A549 (cell line): Measurements from ENCODE around the gene LETM1. TPM values are rescaled to one million over a fixed set of nuclear protein-coding genes. Genes with fewer than 3 reads are reported as not detected.

Experiments
- ATAC-seq, 2 experiments: fragments of 200-7000 bp in 1 of 2; fragments of >200 bp in 1 of 2; cut with Nextera tagmentation in 1 of 2; cut with Tn5 transposase in 1 of 2; 3 replicates each; pipeline versions ENCODE4 v1.8.0 to v1.9.1; 2018 to 2020; ENCODE audit warnings: mild to moderate bottlenecking in 1 of 2, moderate library complexity in 1 of 2
- CTCF ChIA-PET: fragments of 300-600 bp; sonication (Branson Sonifier 250); formaldehyde crosslinking; extraction: SDS; loops from one replicate; lab custom pipeline; 2021; ENCODE audit warnings: antibody characterized with exemption, inconsistent platforms; lab: Yijun Ruan, JAX
- POLR2A ChIA-PET: fragments of 350-600 bp; formaldehyde crosslinking; extraction: SDS; loops from one replicate; lab custom pipeline; 2021; ENCODE audit warnings: antibody characterized with exemption, inconsistent platforms; lab: Yijun Ruan, JAX
- DNase-seq, 2 experiments: peaks; one replicate each; pipeline versions ENCODE4 v3.0.0 to v3.0.0-alpha.2; 2011 to 2016; ENCODE audit warnings: low read depth in 1 of 2, low spot score in 1 of 2
- FAIRE-seq: peaks from 2 replicates; lab custom pipeline; 2011; peaks lifted over from hg19 to GRCh38; lab: Jason Lieb, UNC
- H3K27ac ChIP-seq, 2 experiments: fragments of >200 bp; sonication (Bioruptor Twin); formaldehyde crosslinking; 3 replicates each; pipeline ENCODE4 v1.5.1; 2016 to 2017
- H3K4me1 ChIP-seq: fragments of >200 bp; sonication (Bioruptor Twin); formaldehyde crosslinking; 3 replicates; pipeline ENCODE4 v1.6.1; 2016
- H3K4me2 ChIP-seq: fragments of >200 bp; sonication (Bioruptor Twin); formaldehyde crosslinking; 3 replicates; pipeline ENCODE4 v1.6.1; 2016
- H3K4me3 ChIP-seq: fragments of >200 bp; sonication (Bioruptor Twin); formaldehyde crosslinking; 3 replicates; pipeline ENCODE4 v1.5.1; 2016
- H3K9me3 ChIP-seq: fragments of >200 bp; sonication (Bioruptor Twin); formaldehyde crosslinking; 3 replicates; pipeline ENCODE4 v1.6.1; 2016
- BHLHE40 ChIP-seq: IDR thresholded peaks from 2 replicates; pipeline ENCODE4 v1.6.1; 2012; ENCODE audit warnings: low read depth, low read length, inconsistent platforms
- CBX8 ChIP-seq: fragments of 200-600 bp; sonication (generic); IDR thresholded peaks from 2 replicates; pipeline ENCODE4 v1.6.1; 2016
- CEBPB ChIP-seq, 2 experiments: fragments of >200 bp in 1 of 2; sonication (Bioruptor Twin) in 1 of 2; formaldehyde crosslinking in 1 of 2; IDR thresholded peaks; 2 replicates each; pipeline ENCODE4 v1.6.1; 2012 to 2016
- CHD2 ChIP-seq: fragments of 150-350 bp; IDR thresholded peaks from 2 replicates; pipeline ENCODE4 v1.6.1; 2014; ENCODE audit warnings: low read length; ENCODE audit not compliant: partially characterized antibody
- CHD4 ChIP-seq: fragments of 200-600 bp; sonication (generic); IDR thresholded peaks from 2 replicates; pipeline ENCODE4 v1.6.1; 2016; ENCODE audit warnings: antibody characterized with exemption, mild to moderate bottlenecking, borderline replicate concordance
- EHF ChIP-seq: fragments of 250-450 bp; sonication (Bioruptor Pico); IDR thresholded peaks from 2 replicates; pipeline ENCODE4 v1.5.0; 2020; ENCODE audit warnings: mild to moderate bottlenecking
- EHMT2 ChIP-seq: fragments of 200-600 bp; sonication (generic); IDR thresholded peaks from 2 replicates; pipeline ENCODE4 v1.6.1; 2016; ENCODE audit warnings: antibody characterized with exemption, low read depth, mild to moderate bottlenecking, moderate library complexity
- FOSB ChIP-seq: fragments of 250-450 bp; sonication (Bioruptor Pico); IDR thresholded peaks from 2 replicates; pipeline ENCODE4 v1.5.0; 2020; ENCODE audit warnings: mild to moderate bottlenecking, moderate library complexity
- FOSL2 ChIP-seq, 2 experiments: fragments of 450-650 bp in 1 of 2; fragments of >200 bp in 1 of 2; sonication (Bioruptor Twin) in 1 of 2; formaldehyde crosslinking; IDR thresholded peaks; 2 replicates each; pipeline versions ENCODE4 v1.5.0 to v1.6.1; 2016 to 2020; ENCODE audit warnings: mild to moderate bottlenecking in 1 of 2, moderate library complexity in 1 of 2
- FOXS1 ChIP-seq: fragments of 250-450 bp; sonication (Bioruptor Pico); IDR thresholded peaks from 2 replicates; pipeline ENCODE4 v1.5.0; 2020; ENCODE audit warnings: mild to moderate bottlenecking, moderate library complexity
- HDAC2 ChIP-seq: fragments of 200-600 bp; sonication (generic); IDR thresholded peaks from 2 replicates; pipeline ENCODE4 v1.6.1; 2016
- HEYL ChIP-seq: fragments of 250-450 bp; sonication (Bioruptor Pico); IDR thresholded peaks from 2 replicates; pipeline ENCODE4 v1.8.0; 2021; ENCODE audit warnings: mild to moderate bottlenecking, moderate library complexity
- HOXA7 ChIP-seq: fragments of 250-450 bp; sonication (Bioruptor Pico); IDR thresholded peaks from 2 replicates; pipeline ENCODE4 v1.5.0; 2020; ENCODE audit warnings: mild to moderate bottlenecking, moderate library complexity
- HOXB13 ChIP-seq: fragments of 250-450 bp; sonication (Bioruptor Pico); IDR thresholded peaks from 2 replicates; pipeline ENCODE4 v1.5.0; 2020; ENCODE audit warnings: low read depth, mild to moderate bottlenecking, moderate library complexity
- KDM1A ChIP-seq: fragments of 200-600 bp; sonication (generic); IDR thresholded peaks from 2 replicates; pipeline ENCODE4 v1.6.1; 2016; ENCODE audit warnings: low read depth, mild to moderate bottlenecking
- MYC ChIP-seq: IDR thresholded peaks from 2 replicates; pipeline ENCODE4 v1.6.1; 2012; ENCODE audit warnings: mild to moderate bottlenecking, inconsistent platforms, low read length, improper control_type of control experiment, borderline replicate concordance
- NR3C1 ChIP-seq: fragments of >200 bp; sonication (Bioruptor Twin); formaldehyde crosslinking; IDR thresholded peaks from 3 replicates; pipeline ENCODE4 v1.6.1; 2017
- POLR2AphosphoS2 ChIP-seq: conservative IDR thresholded peaks from 2 replicates; pipeline ENCODE4 v1.6.1; 2012; ENCODE audit warnings: low read length, improper control_type of control experiment, inconsistent platforms
- RNF2 ChIP-seq: fragments of 200-600 bp; sonication (generic); IDR thresholded peaks from 2 replicates; pipeline ENCODE4 v1.6.1; 2016; ENCODE audit warnings: low read depth, mild to moderate bottlenecking, antibody characterized with exemption, moderate library complexity, borderline replicate concordance
- ZC3H11A ChIP-seq: fragments of 450-650 bp; IDR thresholded peaks from 2 replicates; pipeline ENCODE4 v1.6.1; 2014; ENCODE audit warnings: antibody characterized with exemption, mild to moderate bottlenecking
- WGBS: methylation state at CpG from one replicate; pipeline ENCODE4 v1.1.6; 2017; ENCODE audit errors: missing lambda C conversion rate; 5-methylcytosine and 5-hydroxymethylcytosine counted together
- polyA plus RNA-seq, 4 experiments: library from polyadenylated mRNA; depleted of rRNA in 3 of 4; stranded (reverse); fragments of >200 nt; fragmentation: RNase III in 1 of 4; extraction: RNeasy Plus Mini Kit Qiagen cat#74134 plus additional on column Dnase treatment in 1 of 4; gene quantifications; 2 replicates in 3 of 4; 3 replicates in 1 of 4; pipeline ENCODE4 v1.2.3, GENCODE V29; 2011 to 2017
- TF ChIP-seq, protein P1 (sequence below): fragments of 200-600 bp; sonication (generic); IDR thresholded peaks from 2 replicates; pipeline ENCODE4 v1.6.1; 2016; ENCODE audit warnings: antibody characterized with exemption, mild to moderate bottlenecking, moderate library complexity
- TF ChIP-seq, protein P2 (sequence below): IDR thresholded peaks from 2 replicates; pipeline ENCODE4 v1.6.1; 2012
- TF ChIP-seq, protein P3 (sequence below): fragments of 450-650 bp; IDR thresholded peaks from 2 replicates; pipeline ENCODE4 v1.6.1; 2014; ENCODE audit warnings: antibody characterized with exemption
- TF ChIP-seq, protein P4 (sequence below): IDR thresholded peaks from 2 replicates; pipeline ENCODE4 v1.6.1; 2012
- TF ChIP-seq, protein P5 (sequence below): IDR thresholded peaks from 2 replicates; pipeline ENCODE4 v1.6.1; 2012; ENCODE audit warnings: low read depth, borderline replicate concordance
- TF ChIP-seq, protein P6 (sequence below): fragments of >200 bp; sonication (Bioruptor Twin); formaldehyde crosslinking; IDR thresholded peaks from 3 replicates; pipeline ENCODE4 v1.6.1; 2016

LETM1 gene
- polyA plus RNA-seq, 2 of the 4 experiments (the other 2 are of a cell fraction): 18.6 to 29.6 TPM

DNA sequence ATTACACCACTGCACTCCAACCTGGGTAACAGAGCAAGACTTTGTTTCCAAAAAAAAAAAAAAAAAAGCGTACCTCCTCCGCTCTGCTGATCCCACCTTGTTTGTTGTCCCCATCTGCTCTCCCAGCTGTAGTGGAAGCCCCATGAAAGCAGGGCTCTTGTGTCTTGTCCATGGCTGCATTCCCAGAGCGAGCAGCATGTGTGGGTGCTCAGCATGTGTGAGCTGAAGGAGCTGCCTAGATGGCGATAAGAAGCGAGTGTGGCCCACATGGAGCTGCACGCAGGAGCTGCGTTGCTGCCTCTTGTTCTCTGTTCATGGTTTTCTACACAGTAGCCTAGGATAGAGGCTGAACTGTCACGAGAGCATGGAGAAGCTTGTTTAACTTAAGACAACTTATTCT lies 27.6 kb upstream of the LETM1 start:
- FAIRE-seq: no peak
- ChIA-PET POLR2A (no interaction called here), CTCF (interaction anchor here (1.5 to 8.1 kb wide), 2 partner anchors 10 to 16 kb away, joined by 6 to 60 read pairs; no protein-coding TSS in a partner anchor)
- Histone ChIP-seq H3K9me3 (no peaks in the 10 kb centered on the region), H3K4me2 (no peak overlapping the region), H3K27ac (no peak overlapping the region), H3K4me1 (peaks cover 13% of the 10 kb centered on the region), H3K4me3 (no peak overlapping the region)
- WGBS: 95% methylated on average over 8 of the region's 8 CpGs
- no peak for TF ChIP-seq CHD4
- TF ChIP-seq RNF2: no peak
- TF ChIP-seq EHF (CRISPR knock-in tag): no peak
- no peak for TF ChIP-seq HOXA7 (CRISPR knock-in tag)
- TF ChIP-seq CEBPB (IDR thresholded peaks at IDR 0.05): no peak
- TF ChIP-seq CHD2: no peak
- TF ChIP-seq HEYL (CRISPR knock-in tag): no peak
- TF ChIP-seq CBX8: no peak
- TF ChIP-seq FOXS1 (CRISPR knock-in tag): no peak
- TF ChIP-seq, protein P1, sequence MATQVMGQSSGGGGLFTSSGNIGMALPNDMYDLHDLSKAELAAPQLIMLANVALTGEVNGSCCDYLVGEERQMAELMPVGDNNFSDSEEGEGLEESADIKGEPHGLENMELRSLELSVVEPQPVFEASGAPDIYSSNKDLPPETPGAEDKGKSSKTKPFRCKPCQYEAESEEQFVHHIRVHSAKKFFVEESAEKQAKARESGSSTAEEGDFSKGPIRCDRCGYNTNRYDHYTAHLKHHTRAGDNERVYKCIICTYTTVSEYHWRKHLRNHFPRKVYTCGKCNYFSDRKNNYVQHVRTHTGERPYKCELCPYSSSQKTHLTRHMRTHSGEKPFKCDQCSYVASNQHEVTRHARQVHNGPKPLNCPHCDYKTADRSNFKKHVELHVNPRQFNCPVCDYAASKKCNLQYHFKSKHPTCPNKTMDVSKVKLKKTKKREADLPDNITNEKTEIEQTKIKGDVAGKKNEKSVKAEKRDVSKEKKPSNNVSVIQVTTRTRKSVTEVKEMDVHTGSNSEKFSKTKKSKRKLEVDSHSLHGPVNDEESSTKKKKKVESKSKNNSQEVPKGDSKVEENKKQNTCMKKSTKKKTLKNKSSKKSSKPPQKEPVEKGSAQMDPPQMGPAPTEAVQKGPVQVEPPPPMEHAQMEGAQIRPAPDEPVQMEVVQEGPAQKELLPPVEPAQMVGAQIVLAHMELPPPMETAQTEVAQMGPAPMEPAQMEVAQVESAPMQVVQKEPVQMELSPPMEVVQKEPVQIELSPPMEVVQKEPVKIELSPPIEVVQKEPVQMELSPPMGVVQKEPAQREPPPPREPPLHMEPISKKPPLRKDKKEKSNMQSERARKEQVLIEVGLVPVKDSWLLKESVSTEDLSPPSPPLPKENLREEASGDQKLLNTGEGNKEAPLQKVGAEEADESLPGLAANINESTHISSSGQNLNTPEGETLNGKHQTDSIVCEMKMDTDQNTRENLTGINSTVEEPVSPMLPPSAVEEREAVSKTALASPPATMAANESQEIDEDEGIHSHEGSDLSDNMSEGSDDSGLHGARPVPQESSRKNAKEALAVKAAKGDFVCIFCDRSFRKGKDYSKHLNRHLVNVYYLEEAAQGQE: no peak
- ATAC-seq: no peak
- DNase-seq: no peak

DNA sequence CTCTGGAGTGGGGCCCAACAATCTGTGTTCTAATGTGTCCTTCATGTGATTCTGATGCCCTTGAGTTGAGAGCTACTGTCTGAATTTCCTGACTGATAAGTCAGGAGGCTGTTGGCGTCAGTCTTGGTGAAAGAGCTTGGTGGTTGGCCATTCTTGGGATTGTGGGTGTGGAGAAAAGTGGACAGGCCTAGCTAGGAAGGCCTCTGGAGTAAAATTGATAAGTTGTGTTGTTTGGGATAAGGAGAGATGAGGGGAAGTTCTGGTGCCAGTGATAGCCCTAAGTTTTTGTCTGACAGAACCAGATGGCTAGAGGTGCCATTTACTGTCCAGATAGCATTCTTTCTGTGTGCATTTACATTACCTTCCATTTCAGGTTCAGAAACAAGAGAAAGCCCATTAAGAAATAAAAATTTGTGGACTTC lies 26.9 kb upstream of the LETM1 start:
- CTCF ChIA-PET: interaction anchor here (1.5 to 8.1 kb wide), 2 partner anchors 10 to 16 kb away, joined by 6 to 60 read pairs; no protein-coding TSS in a partner anchor
- 86% methylated on average over 1 of the region's 1 CpG for WGBS
- DNase-seq (no peak), FAIRE-seq (no peak), ATAC-seq (no peak)
- no peak overlapping the region for H3K27ac ChIP-seq
- no peak for TF ChIP-seq HDAC2
- TF ChIP-seq KDM1A: no peak
- TF ChIP-seq BHLHE40: no peak
- TF ChIP-seq, protein P2, sequence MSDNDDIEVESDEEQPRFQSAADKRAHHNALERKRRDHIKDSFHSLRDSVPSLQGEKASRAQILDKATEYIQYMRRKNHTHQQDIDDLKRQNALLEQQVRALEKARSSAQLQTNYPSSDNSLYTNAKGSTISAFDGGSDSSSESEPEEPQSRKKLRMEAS: no peak
- TF ChIP-seq FOSL2 (IDR thresholded peaks at IDR 0.05): no peak
- TF ChIP-seq FOSL2 (CRISPR knock-in tag; IDR thresholded peaks at IDR 0.05): no peak
- TF ChIP-seq, protein P3, sequence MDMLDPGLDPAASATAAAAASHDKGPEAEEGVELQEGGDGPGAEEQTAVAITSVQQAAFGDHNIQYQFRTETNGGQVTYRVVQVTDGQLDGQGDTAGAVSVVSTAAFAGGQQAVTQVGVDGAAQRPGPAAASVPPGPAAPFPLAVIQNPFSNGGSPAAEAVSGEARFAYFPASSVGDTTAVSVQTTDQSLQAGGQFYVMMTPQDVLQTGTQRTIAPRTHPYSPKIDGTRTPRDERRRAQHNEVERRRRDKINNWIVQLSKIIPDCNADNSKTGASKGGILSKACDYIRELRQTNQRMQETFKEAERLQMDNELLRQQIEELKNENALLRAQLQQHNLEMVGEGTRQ: no peak
- TF ChIP-seq ZC3H11A: no peak
- TF ChIP-seq, protein P4, sequence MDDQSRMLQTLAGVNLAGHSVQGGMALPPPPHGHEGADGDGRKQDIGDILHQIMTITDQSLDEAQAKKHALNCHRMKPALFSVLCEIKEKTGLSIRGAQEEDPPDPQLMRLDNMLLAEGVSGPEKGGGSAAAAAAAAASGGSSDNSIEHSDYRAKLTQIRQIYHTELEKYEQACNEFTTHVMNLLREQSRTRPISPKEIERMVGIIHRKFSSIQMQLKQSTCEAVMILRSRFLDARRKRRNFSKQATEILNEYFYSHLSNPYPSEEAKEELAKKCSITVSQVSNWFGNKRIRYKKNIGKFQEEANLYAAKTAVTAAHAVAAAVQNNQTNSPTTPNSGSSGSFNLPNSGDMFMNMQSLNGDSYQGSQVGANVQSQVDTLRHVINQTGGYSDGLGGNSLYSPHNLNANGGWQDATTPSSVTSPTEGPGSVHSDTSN: no peak
- no peak for TF ChIP-seq FOSB (CRISPR knock-in tag)
- no peak for TF ChIP-seq EHF (CRISPR knock-in tag)
- no peak for TF ChIP-seq POLR2AphosphoS2
- TF ChIP-seq NR3C1: no peak
- no peak for TF ChIP-seq HOXB13 (CRISPR knock-in tag)
- TF ChIP-seq, protein P5, sequence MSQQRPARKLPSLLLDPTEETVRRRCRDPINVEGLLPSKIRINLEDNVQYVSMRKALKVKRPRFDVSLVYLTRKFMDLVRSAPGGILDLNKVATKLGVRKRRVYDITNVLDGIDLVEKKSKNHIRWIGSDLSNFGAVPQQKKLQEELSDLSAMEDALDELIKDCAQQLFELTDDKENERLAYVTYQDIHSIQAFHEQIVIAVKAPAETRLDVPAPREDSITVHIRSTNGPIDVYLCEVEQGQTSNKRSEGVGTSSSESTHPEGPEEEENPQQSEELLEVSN: no peak
- no peak for TF ChIP-seq EHMT2
- TF ChIP-seq, protein P6, sequence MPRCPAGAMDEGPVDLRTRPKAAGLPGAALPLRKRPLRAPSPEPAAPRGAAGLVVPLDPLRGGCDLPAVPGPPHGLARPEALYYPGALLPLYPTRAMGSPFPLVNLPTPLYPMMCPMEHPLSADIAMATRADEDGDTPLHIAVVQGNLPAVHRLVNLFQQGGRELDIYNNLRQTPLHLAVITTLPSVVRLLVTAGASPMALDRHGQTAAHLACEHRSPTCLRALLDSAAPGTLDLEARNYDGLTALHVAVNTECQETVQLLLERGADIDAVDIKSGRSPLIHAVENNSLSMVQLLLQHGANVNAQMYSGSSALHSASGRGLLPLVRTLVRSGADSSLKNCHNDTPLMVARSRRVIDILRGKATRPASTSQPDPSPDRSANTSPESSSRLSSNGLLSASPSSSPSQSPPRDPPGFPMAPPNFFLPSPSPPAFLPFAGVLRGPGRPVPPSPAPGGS: no peak
- no peak for TF ChIP-seq MYC
- TF ChIP-seq HEYL (CRISPR knock-in tag): no peak
- no peak overlapping the region for H3K4me2 ChIP-seq
- H3K4me3 ChIP-seq: no peak overlapping the region
- H3K4me1 ChIP-seq: peaks cover 13% of the 10 kb centered on the region
- H3K9me3 ChIP-seq: no peaks in the 10 kb centered on the region
- POLR2A ChIA-PET: no interaction called here
